Upper lobe of right lung (tissue), 1 donor: ENCODE results near the gene LDLRAD3. TPM values are rescaled to one million over a fixed set of nuclear protein-coding genes. Genes with fewer than 3 reads are reported as not detected.
A peak's percentile ranks its signal among the peaks of the same experiment; 100 is the strongest.
"Not testable (repeated sequence)": the region's sequence is repeated elsewhere in the genome, so short reads cannot be mapped to it uniquely, and the experiment has no call there.

Experiments
- ATAC-seq: fragments of 200-7000 bp; cut with Tn5 transposase; one replicate; pipeline ENCODE4 v1.9.1; 2020; ENCODE audit warnings: mild to moderate bottlenecking, moderate library complexity
- DNase-seq: peaks from one replicate; pipeline ENCODE4 v3.0.0-alpha.2; 2020
- H3K27ac ChIP-seq: fragments of 200-600 bp; one replicate; pipeline ENCODE4 v1.8.0; 2022
- H3K27me3 ChIP-seq: fragments of 200-600 bp; one replicate; pipeline ENCODE4 v1.8.0; 2022; ENCODE audit warnings: mild to moderate bottlenecking
- H3K36me3 ChIP-seq: fragments of 200-600 bp; one replicate; pipeline ENCODE4 v1.8.0; 2022
- H3K4me1 ChIP-seq: fragments of 200-600 bp; one replicate; pipeline ENCODE4 v1.8.0; 2022
- H3K4me3 ChIP-seq: fragments of 200-600 bp; one replicate; pipeline ENCODE4 v1.8.0; 2022; ENCODE audit warnings: mild to moderate bottlenecking
- H3K9me3 ChIP-seq: fragments of 200-600 bp; one replicate; pipeline ENCODE4 v1.8.0; 2022
- CTCF ChIP-seq: fragments of 200-600 bp; IDR thresholded peaks from one replicate; pipeline ENCODE4 v1.8.0; 2022; ENCODE audit warnings: antibody characterized with exemption
- intact Hi-C: fragments of 100-400 bp; cut with DNase I; formaldehyde crosslinking; loops from one replicate; pipeline ENCODE4 v1.11.0; 2022
- total RNA-seq: library from RNA; stranded (reverse); fragmentation: NEBNext Ultra II Directional; extraction: Animal tissue kit (Norgen Biotek cat#: 25700); gene quantifications from one replicate; pipeline ENCODE4 v1.2.1, GENCODE V29; 2021
- donor health status: DM: no; HTN: yes; CAD: no; lungs with severe emphysema.

The LDLRAD3 gene
- total RNA-seq, 1 donor from 2014 or later, result 7.9 TPM

- ATAC-seq (peak; percentile 29), DNase-seq (no peak)
- no peaks in the 10 kb centered on the region for H3K9me3 ChIP-seq
- H3K36me3 ChIP-seq, result no peaks in the 10 kb centered on the region
- no peak overlapping the region for H3K4me3 ChIP-seq
- intact Hi-C loops, result no loop called here
- no peaks in the 10 kb centered on the region for H3K27me3 ChIP-seq
- TF ChIP-seq CTCF, result no peak
- no peak overlapping the region for H3K27ac ChIP-seq
- no peaks in the 10 kb centered on the region for H3K4me1 ChIP-seq
Measured at GRCh38 chr11:36186340-36187175, 242.7 kb downstream of the LDLRAD3 start.

- H3K27me3 ChIP-seq, result no peaks in the 10 kb centered on the region
- DNase-seq, result no peak
- no peaks in the 10 kb centered on the region for H3K9me3 ChIP-seq
- intact Hi-C loops, result no loop called here
- no peak for TF ChIP-seq CTCF
- no peak overlapping the region for H3K27ac ChIP-seq
- H3K4me1 ChIP-seq, result no peaks in the 10 kb centered on the region
- no peak overlapping the region for H3K4me3 ChIP-seq
- H3K36me3 ChIP-seq, result no peaks in the 10 kb centered on the region
- no peak for ATAC-seq
Measured at GRCh38 chr11:36187622-36188021, 243.8 kb downstream of the LDLRAD3 start.

GRCh38 chr11:36189735-36190134 lies 245.9 kb downstream of the LDLRAD3 start:
- H3K27ac ChIP-seq, ATAC-seq, DNase-seq, H3K4me3 ChIP-seq, H3K9me3 ChIP-seq, H3K36me3 ChIP-seq, H3K27me3 ChIP-seq, H3K4me1 ChIP-seq, intact Hi-C loops: not testable (repeated sequence)

- intact Hi-C loops, result no loop called here
Measured at GRCh38 chr11:36191941-36192340, 248.1 kb downstream of the LDLRAD3 start.

GRCh38 chr11:36192425-36193289 lies 248.8 kb downstream of the LDLRAD3 start:
- intact Hi-C loops, result no loop called here
- Histone ChIP-seq H3K4me1 (no peaks in the 10 kb centered on the region), H3K27me3 (no peaks in the 10 kb centered on the region), H3K9me3 (no peaks in the 10 kb centered on the region), H3K36me3 (no peaks in the 10 kb centered on the region), H3K27ac (no peak overlapping the region), H3K4me3 (no peak overlapping the region)
- ATAC-seq (no peak), DNase-seq (no peak)
- no peak for TF ChIP-seq CTCF

More at GRCh38 chr11:36191941-36192340, 248.1 kb downstream of the LDLRAD3 start:
- Histone ChIP-seq H3K4me1 (no peaks in the 10 kb centered on the region), H3K36me3 (no peaks in the 10 kb centered on the region), H3K27me3 (no peaks in the 10 kb centered on the region), H3K9me3 (no peaks in the 10 kb centered on the region), H3K4me3 (no peak overlapping the region), H3K27ac (no peak overlapping the region)
- ATAC-seq, result no peak
- DNase-seq, result no peak
- no peak for TF ChIP-seq CTCF

GRCh38 chr11:36193290-36193619 lies 249.4 kb downstream of the LDLRAD3 start:
- intact Hi-C loops, result no loop called here
- H3K27ac ChIP-seq, result no peak overlapping the region
- DNase-seq (no peak), ATAC-seq (no peak)
- no peak for TF ChIP-seq CTCF
- no peaks in the 10 kb centered on the region for H3K9me3 ChIP-seq
- H3K36me3 ChIP-seq, result no peaks in the 10 kb centered on the region
- no peaks in the 10 kb centered on the region for H3K27me3 ChIP-seq
- no peak overlapping the region for H3K4me3 ChIP-seq
- H3K4me1 ChIP-seq, result no peaks in the 10 kb centered on the region
